ENCODE measurements around the gene ATXN3.

The ATXN3 gene

GRCh38 chr14:92033906-92034687 lies 72.3 kb downstream of the ATXN3 start:
- peaks cover 7% of the 10 kb centered on the region; the same call in 1 of the 2 replicates for H3K36me3 ChIP-seq (ENCODE audit: insufficient read depth, low read length)
- H3K4me1 ChIP-seq (ENCODE audit: insufficient read depth, low read length, poor library complexity, severe bottlenecking), result peaks cover 22% of the 10 kb centered on the region
- no peak for TF ChIP-seq EZH2phosphoT487 (IDR thresholded peaks at IDR 0.05; ENCODE audit: borderline replicate concordance)
- no peaks in the 10 kb centered on the region for H3K27me3 ChIP-seq (ENCODE audit: insufficient read depth, low read length, poor library complexity, severe bottlenecking)
- peak overlapping the region; percentile 21 for H3K4me2 ChIP-seq (ENCODE audit: low read depth, low read length, poor library complexity, severe bottlenecking)
- no peak overlapping the region for H2AFZ ChIP-seq (ENCODE audit: low read length)
- no peak overlapping the region for H3K4me3 ChIP-seq (ENCODE audit: low read length, poor library complexity, severe bottlenecking)
- no peaks in the 10 kb centered on the region for H3K9me2 ChIP-seq (replicated peaks; ENCODE audit: low read depth, low read length)
- H3K9ac ChIP-seq (ENCODE audit: low read depth, low read length, poor library complexity, severe bottlenecking), result no peak overlapping the region
- H3K9me3 ChIP-seq (ENCODE audit: insufficient read depth, low read depth, low read length), result no peaks in the 10 kb centered on the region
- no peaks in the 10 kb centered on the region for H3F3A ChIP-seq (ENCODE audit: low read depth)
- peaks cover 48% of the 10 kb centered on the region for H3K79me2 ChIP-seq (ENCODE audit: insufficient read depth, low read length)
- H4K20me1 ChIP-seq (ENCODE audit: insufficient read depth, low read length, poor library complexity, severe bottlenecking), result peaks cover 35% of the 10 kb centered on the region

- Histone ChIP-seq H3K9me3 (ENCODE audit: insufficient read depth, low read depth, low read length) (no peaks in the 10 kb centered on the region), H3K36me3 (ENCODE audit: insufficient read depth, low read length) (peaks cover 7% of the 10 kb centered on the region; the same call in 1 of the 2 replicates), H2AFZ (ENCODE audit: low read length) (no peak overlapping the region), H3K4me3 (ENCODE audit: low read length, poor library complexity, severe bottlenecking) (no peak overlapping the region), H3K9ac (ENCODE audit: low read depth, low read length, poor library complexity, severe bottlenecking) (no peak overlapping the region), H3K4me2 (ENCODE audit: low read depth, low read length, poor library complexity, severe bottlenecking) (peak overlapping the region; percentile 5), H3K79me2 (ENCODE audit: insufficient read depth, low read length) (peaks cover 42% of the 10 kb centered on the region), H3K9me2 (replicated peaks; ENCODE audit: low read depth, low read length) (no peaks in the 10 kb centered on the region), H3F3A (ENCODE audit: low read depth) (no peaks in the 10 kb centered on the region), H3K4me1 (ENCODE audit: insufficient read depth, low read length, poor library complexity, severe bottlenecking) (peaks cover 22% of the 10 kb centered on the region), H4K20me1 (ENCODE audit: insufficient read depth, low read length, poor library complexity, severe bottlenecking) (peaks cover 29% of the 10 kb centered on the region), H3K27me3 (ENCODE audit: insufficient read depth, low read length, poor library complexity, severe bottlenecking) (no peaks in the 10 kb centered on the region)
- TF ChIP-seq CTCF (conservative IDR thresholded peaks at IDR 0.05; ENCODE audit: low read length) (no peak), EZH2phosphoT487 (IDR thresholded peaks at IDR 0.05; ENCODE audit: borderline replicate concordance) (no peak)
These were observed 72.9 kb downstream of the ATXN3 start for GRCh38 chr14:92033433-92033832.

GRCh38 chr14:92026548-92027190 lies 79.7 kb downstream of the ATXN3 start:
- no peak overlapping the region for H3K4me2 ChIP-seq (ENCODE audit: low read depth, low read length, poor library complexity, severe bottlenecking)

More at GRCh38 chr14:92026548-92027190, 79.7 kb downstream of the ATXN3 start:
- H3K36me3 ChIP-seq (ENCODE audit: insufficient read depth, low read length), result peaks cover 17% of the 10 kb centered on the region; the same call in 1 of the 2 replicates
- H3F3A ChIP-seq (ENCODE audit: low read depth), result no peaks in the 10 kb centered on the region
- H3K4me3 ChIP-seq (ENCODE audit: low read length, poor library complexity, severe bottlenecking), result no peak overlapping the region
- H3K79me2 ChIP-seq (ENCODE audit: insufficient read depth, low read length), result no peaks in the 10 kb centered on the region
- TF ChIP-seq EZH2phosphoT487 (IDR thresholded peaks at IDR 0.05; ENCODE audit: borderline replicate concordance) (no peak), CTCF (conservative IDR thresholded peaks at IDR 0.05; ENCODE audit: low read length) (no peak)
- no peaks in the 10 kb centered on the region for H3K9me2 ChIP-seq (replicated peaks; ENCODE audit: low read depth, low read length)
- no peaks in the 10 kb centered on the region for H3K9me3 ChIP-seq (ENCODE audit: insufficient read depth, low read depth, low read length)
- no peaks in the 10 kb centered on the region for H3K27me3 ChIP-seq (ENCODE audit: insufficient read depth, low read length, poor library complexity, severe bottlenecking)
- H3K4me1 ChIP-seq (ENCODE audit: insufficient read depth, low read length, poor library complexity, severe bottlenecking), result no peaks in the 10 kb centered on the region
- no peak overlapping the region for H3K9ac ChIP-seq (ENCODE audit: low read depth, low read length, poor library complexity, severe bottlenecking)
- H2AFZ ChIP-seq (ENCODE audit: low read length), result no peak overlapping the region
- no peaks in the 10 kb centered on the region for H4K20me1 ChIP-seq (ENCODE audit: insufficient read depth, low read length, poor library complexity, severe bottlenecking)
